ENCODE data around the gene PNMA8B. TPM values are rescaled to one million over a fixed set of nuclear protein-coding genes. Genes with fewer than 3 reads are reported as not detected.

The PNMA8B gene
- total RNA-seq, 1 experiment from 2014 or later = 1.5 TPM

- Histone ChIP-seq H2AK5ac (ENCODE audit: insufficient read length, low read length) (no peak overlapping the region), H3K56ac (ENCODE audit: insufficient read length, low read depth, low read length) (no peak overlapping the region), H3K18ac (ENCODE audit: insufficient read length, low read depth, low read length) (no peak overlapping the region), H2BK15ac (ENCODE audit: low read depth, low read length) (no peak overlapping the region), H3K9me3 (ENCODE audit: control insufficient read depth, low read depth, low read length) (no peaks in the 10 kb centered on the region), H4K8ac (replicated peaks; ENCODE audit: insufficient read length, low read depth, low read length) (no peak overlapping the region), H4K91ac (ENCODE audit: insufficient read length, low read depth, low read length) (no peak overlapping the region), H2BK12ac (ENCODE audit: insufficient read length, low read depth, low read length) (no peak overlapping the region), H3K27me3 (ENCODE audit: insufficient read depth, low read length) (no peaks in the 10 kb centered on the region), H3K14ac (ENCODE audit: insufficient read depth, low read length) (no peak overlapping the region), H2BK20ac (ENCODE audit: low read depth, low read length, poor library complexity, severe bottlenecking) (no peak overlapping the region), H3K4me2 (ENCODE audit: insufficient read depth, insufficient read length, low read length) (no peak overlapping the region), H3T11ph (ENCODE audit: low read length) (no peak overlapping the region), H3K4ac (ENCODE audit: low read depth, low read length) (no peak overlapping the region), H2BK120ac (ENCODE audit: low read depth, low read length, poor library complexity, severe bottlenecking) (no peak overlapping the region), H3K23me2 (ENCODE audit: insufficient read length, low read depth, low read length, poor library complexity, severe bottlenecking) (no peaks in the 10 kb centered on the region), H3K23ac (ENCODE audit: insufficient read length, low read depth, low read length) (no peak overlapping the region), H3K27ac (ENCODE audit: insufficient read length, low read depth, low read length) (no peak overlapping the region), H3K79me1 (ENCODE audit: insufficient read depth, low read depth, low read length, poor library complexity, severe bottlenecking) (no peaks in the 10 kb centered on the region), H3K79me2 (ENCODE audit: insufficient read depth, low read length) (no peaks in the 10 kb centered on the region), H2AFZ (ENCODE audit: low read length) (no peak overlapping the region), H2BK5ac (ENCODE audit: insufficient read length, low read length) (no peak overlapping the region), H4K20me1 (ENCODE audit: control insufficient read depth, insufficient read depth, insufficient read length) (no peaks in the 10 kb centered on the region), H4K5ac (ENCODE audit: insufficient read length, low read depth, low read length) (no peak overlapping the region), H3K4me1 (ENCODE audit: insufficient read depth, low read length) (no peaks in the 10 kb centered on the region), H3K9ac (ENCODE audit: extremely low read depth, insufficient read length, low read length) (no peak overlapping the region)
- no peak for DNase-seq
- Mint-ChIP-seq H3K4me1 (no peaks in the 10 kb centered on the region), H3K4me3 (no peak overlapping the region), H3K36me3 (ENCODE audit: insufficient read depth in 1 of 3, low read depth in 3 of 3) (no peaks in the 10 kb centered on the region), H3K9me3 (no peaks in the 10 kb centered on the region), H3K27me3 (ENCODE audit: low read depth) (no peaks in the 10 kb centered on the region), H3K27ac (no peak overlapping the region)
- TF ChIP-seq CTCF (conservative IDR thresholded peaks at IDR 0.05) = no peak
- WGBS (ENCODE audit: extremely low coverage, insufficient read length, low lambda C conversion rate) = no CpG with 5 or more reads among the region's 8 CpGs
These were observed 52.7 kb downstream of the PNMA8B start for GRCh38 chr19:46442808-46443450.
